WTC11 (cell line): ENCODE data around the gene PSMD11. TPM values are rescaled to one million over a fixed set of nuclear protein-coding genes. Genes with fewer than 3 reads are reported as not detected.

Experiments
- ATAC-seq: fragments of 200-7000 bp; cut with Tn5 transposase; 2 replicates; pipeline ENCODE4 v1.10.0; 2021; ENCODE audit warnings: mild to moderate bottlenecking, moderate library complexity
- CTCF ChIA-PET: fragments of 300-600 bp; sonication (Branson Sonifier 250); formaldehyde crosslinking; loops from one replicate; lab custom pipeline; 2021; ENCODE audit warnings: antibody characterized with exemption; lab: Charles Lee
- POLR2A ChIA-PET: fragments of 350-600 bp; sonication (Branson Sonifier 250); formaldehyde crosslinking; loops from one replicate; lab custom pipeline; 2021; ENCODE audit warnings: antibody characterized with exemption; lab: Charles Lee
- DNase-seq: peaks from one replicate; pipeline ENCODE4 v3.0.0; 2021; ENCODE audit warnings: low spot score
- H3K27ac Mint-ChIP-seq: 2 replicates; pipeline ENCODE4 v1.8.0; 2021; ENCODE audit warnings: mixed read lengths
- H3K27me3 Mint-ChIP-seq: 2 replicates; pipeline ENCODE4 v1.8.0; 2021; ENCODE audit warnings: low read depth, mild to moderate bottlenecking, moderate library complexity, mixed read lengths
- H3K36me3 Mint-ChIP-seq: 2 replicates; pipeline ENCODE4 v1.8.0; 2021; ENCODE audit warnings: mixed read lengths
- H3K4me1 Mint-ChIP-seq: 2 replicates; pipeline ENCODE4 v1.8.0; 2022; ENCODE audit warnings: mixed read lengths
- H3K4me3 Mint-ChIP-seq: 2 replicates; pipeline ENCODE4 v1.8.0; 2021; ENCODE audit warnings: mild to moderate bottlenecking, moderate library complexity, mixed read lengths
- H3K9me3 Mint-ChIP-seq: 2 replicates; pipeline ENCODE4 v1.8.0; 2021; ENCODE audit warnings: mixed read lengths
- AR ChIP-seq: fragments of 250-450 bp; sonication (Bioruptor Pico); IDR thresholded peaks from 2 replicates; pipeline ENCODE4 v1.9.0; 2021; ENCODE audit warnings: mild to moderate bottlenecking
- ARID4B ChIP-seq: sonication (generic); formaldehyde crosslinking; IDR thresholded peaks from 2 replicates; pipeline ENCODE4 v1.8.0; 2023; ENCODE audit warnings: missing genetic modification reagents, mild to moderate bottlenecking, borderline replicate concordance
- CBFB ChIP-seq: sonication (generic); formaldehyde crosslinking; IDR thresholded peaks from 2 replicates; pipeline ENCODE4 v1.8.1; 2022; ENCODE audit warnings: mild to moderate bottlenecking, low read depth, missing genetic modification reagents
- ERG ChIP-seq: fragments of 250-450 bp; sonication (Bioruptor Pico); IDR thresholded peaks from 2 replicates; pipeline ENCODE4 v1.8.0; 2021; ENCODE audit warnings: mild to moderate bottlenecking
- ESRRA ChIP-seq: sonication (generic); formaldehyde crosslinking; IDR thresholded peaks from 2 replicates; pipeline ENCODE4 v1.8.1; 2022; ENCODE audit warnings: mild to moderate bottlenecking, missing genetic modification reagents, borderline replicate concordance
- FOXJ3 ChIP-seq: sonication (generic); formaldehyde crosslinking; IDR thresholded peaks from 2 replicates; pipeline ENCODE4 v1.9.0; 2021; ENCODE audit warnings: missing genetic modification reagents, mild to moderate bottlenecking, borderline replicate concordance
- MYBL2 ChIP-seq: sonication (generic); formaldehyde crosslinking; IDR thresholded peaks from 2 replicates; pipeline ENCODE4 v1.8.1; 2023; ENCODE audit warnings: mild to moderate bottlenecking, moderate library complexity, missing genetic modification reagents
- OVOL2 ChIP-seq: fragments of 250-450 bp; sonication (Bioruptor Pico); IDR thresholded peaks from 2 replicates; pipeline ENCODE4 v1.9.0; 2021; ENCODE audit warnings: mild to moderate bottlenecking, borderline replicate concordance
- PRDM15 ChIP-seq: sonication (generic); formaldehyde crosslinking; IDR thresholded peaks from 2 replicates; pipeline ENCODE4 v1.8.0; 2022; ENCODE audit warnings: missing genetic modification reagents
- RELA ChIP-seq: sonication (generic); formaldehyde crosslinking; IDR thresholded peaks from 2 replicates; pipeline ENCODE4 v1.8.1; 2022; ENCODE audit warnings: missing genetic modification reagents, mild to moderate bottlenecking, borderline replicate concordance
- SP1 ChIP-seq: sonication (generic); formaldehyde crosslinking; conservative IDR thresholded peaks from 2 replicates; pipeline ENCODE4 v1.8.1; 2022; ENCODE audit warnings: missing genetic modification reagents
- ZNF423 ChIP-seq: fragments of 250-450 bp; sonication (Bioruptor Pico); IDR thresholded peaks from 2 replicates; pipeline ENCODE4 v2.1.2; 2022; ENCODE audit warnings: mild to moderate bottlenecking, moderate library complexity
- ZNF532 ChIP-seq: fragments of 250-450 bp; sonication (Bioruptor Pico); IDR thresholded peaks from 2 replicates; pipeline ENCODE4 v1.9.0; 2021; ENCODE audit warnings: mild to moderate bottlenecking, borderline replicate concordance
- total RNA-seq: library from RNA; stranded (reverse); gene quantifications from 3 replicates; pipeline ENCODE4 v1.2.3, GENCODE V29; 2021
- TF ChIP-seq, protein P1 (sequence below): sonication (generic); formaldehyde crosslinking; IDR thresholded peaks from 2 replicates; pipeline ENCODE4 v1.8.0; 2022; ENCODE audit warnings: mild to moderate bottlenecking, missing genetic modification reagents
- TF ChIP-seq, protein P2 (sequence below): sonication (generic); formaldehyde crosslinking; IDR thresholded peaks from 2 replicates; pipeline ENCODE4 v1.8.1; 2023; ENCODE audit warnings: mild to moderate bottlenecking, missing genetic modification reagents, borderline replicate concordance

The PSMD11 gene
- total RNA-seq, 1 experiment from 2014 or later = 155 TPM

GRCh38 chr17:32451879-32452278 lies 7.6 kb downstream of the PSMD11 start (continued):
- TF ChIP-seq ERG (CRISPR knock-in tag) (no peak), MYBL2 (CRISPR knock-in tag) (no peak), SP1 (CRISPR knock-in tag) (no peak), ZNF423 (CRISPR knock-in tag) (no peak), AR (CRISPR knock-in tag) (no peak), ESRRA (CRISPR knock-in tag) (no peak), ARID4B (no peak), OVOL2 (CRISPR knock-in tag) (no peak)

DNA sequence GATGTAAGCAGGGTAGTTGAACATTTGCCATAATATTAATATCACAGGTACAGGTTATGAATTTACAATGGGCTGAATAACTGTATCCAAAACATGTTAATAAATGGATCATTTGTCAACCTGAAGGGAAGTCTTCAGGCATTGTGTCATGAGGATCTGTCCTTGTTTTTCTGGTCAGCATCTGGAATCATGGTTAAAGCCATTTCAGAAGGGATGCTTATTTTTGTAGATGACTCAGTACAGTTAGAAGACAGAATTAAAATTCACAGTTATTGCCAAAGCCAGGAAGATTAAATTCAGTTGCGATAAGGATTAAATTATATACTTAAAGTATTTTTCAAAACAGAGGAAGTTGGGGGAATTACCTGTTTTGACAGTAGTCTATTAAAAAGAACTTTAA lies 8.0 kb downstream of the PSMD11 start:
- CTCF ChIA-PET = no interaction called here
- no peak for TF ChIP-seq PRDM15
- no peak for TF ChIP-seq CBFB
- TF ChIP-seq, protein P1, sequence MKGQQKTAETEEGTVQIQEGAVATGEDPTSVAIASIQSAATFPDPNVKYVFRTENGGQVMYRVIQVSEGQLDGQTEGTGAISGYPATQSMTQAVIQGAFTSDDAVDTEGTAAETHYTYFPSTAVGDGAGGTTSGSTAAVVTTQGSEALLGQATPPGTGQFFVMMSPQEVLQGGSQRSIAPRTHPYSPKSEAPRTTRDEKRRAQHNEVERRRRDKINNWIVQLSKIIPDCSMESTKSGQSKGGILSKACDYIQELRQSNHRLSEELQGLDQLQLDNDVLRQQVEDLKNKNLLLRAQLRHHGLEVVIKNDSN (CRISPR knock-in tag) = no peak
- TF ChIP-seq FOXJ3 (CRISPR knock-in tag) = no peak
- TF ChIP-seq ZNF532 = no peak
- TF ChIP-seq, protein P2, sequence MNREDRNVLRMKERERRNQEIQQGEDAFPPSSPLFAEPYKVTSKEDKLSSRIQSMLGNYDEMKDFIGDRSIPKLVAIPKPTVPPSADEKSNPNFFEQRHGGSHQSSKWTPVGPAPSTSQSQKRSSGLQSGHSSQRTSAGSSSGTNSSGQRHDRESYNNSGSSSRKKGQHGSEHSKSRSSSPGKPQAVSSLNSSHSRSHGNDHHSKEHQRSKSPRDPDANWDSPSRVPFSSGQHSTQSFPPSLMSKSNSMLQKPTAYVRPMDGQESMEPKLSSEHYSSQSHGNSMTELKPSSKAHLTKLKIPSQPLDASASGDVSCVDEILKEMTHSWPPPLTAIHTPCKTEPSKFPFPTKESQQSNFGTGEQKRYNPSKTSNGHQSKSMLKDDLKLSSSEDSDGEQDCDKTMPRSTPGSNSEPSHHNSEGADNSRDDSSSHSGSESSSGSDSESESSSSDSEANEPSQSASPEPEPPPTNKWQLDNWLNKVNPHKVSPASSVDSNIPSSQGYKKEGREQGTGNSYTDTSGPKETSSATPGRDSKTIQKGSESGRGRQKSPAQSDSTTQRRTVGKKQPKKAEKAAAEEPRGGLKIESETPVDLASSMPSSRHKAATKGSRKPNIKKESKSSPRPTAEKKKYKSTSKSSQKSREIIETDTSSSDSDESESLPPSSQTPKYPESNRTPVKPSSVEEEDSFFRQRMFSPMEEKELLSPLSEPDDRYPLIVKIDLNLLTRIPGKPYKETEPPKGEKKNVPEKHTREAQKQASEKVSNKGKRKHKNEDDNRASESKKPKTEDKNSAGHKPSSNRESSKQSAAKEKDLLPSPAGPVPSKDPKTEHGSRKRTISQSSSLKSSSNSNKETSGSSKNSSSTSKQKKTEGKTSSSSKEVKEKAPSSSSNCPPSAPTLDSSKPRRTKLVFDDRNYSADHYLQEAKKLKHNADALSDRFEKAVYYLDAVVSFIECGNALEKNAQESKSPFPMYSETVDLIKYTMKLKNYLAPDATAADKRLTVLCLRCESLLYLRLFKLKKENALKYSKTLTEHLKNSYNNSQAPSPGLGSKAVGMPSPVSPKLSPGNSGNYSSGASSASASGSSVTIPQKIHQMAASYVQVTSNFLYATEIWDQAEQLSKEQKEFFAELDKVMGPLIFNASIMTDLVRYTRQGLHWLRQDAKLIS = no peak
- TF ChIP-seq RELA (CRISPR knock-in tag) = no peak

More for the DNA sequence above, 8.0 kb downstream of the PSMD11 start:
- H3K27ac Mint-ChIP-seq = no peak overlapping the region
- POLR2A ChIA-PET = no interaction called here
- no peak for DNase-seq
- H3K9me3 Mint-ChIP-seq = peaks cover 5% of the 10 kb centered on the region; the same call in 1 of the 2 replicates
- H3K36me3 Mint-ChIP-seq = peaks cover 82% of the 10 kb centered on the region
- no peaks in the 10 kb centered on the region for H3K4me1 Mint-ChIP-seq
- H3K27me3 Mint-ChIP-seq = no peaks in the 10 kb centered on the region
- no peak overlapping the region for H3K4me3 Mint-ChIP-seq
- no peak for ATAC-seq
